Upper lobe of left lung (tissue), 6 donors: Measurements from ENCODE around the gene GPATCH1. TPM values are rescaled to one million over a fixed set of nuclear protein-coding genes. Genes with fewer than 3 reads are reported as not detected.
A peak's percentile ranks its signal among the peaks of the same experiment; 100 is the strongest.

ENCODE experiments used
- ATAC-seq, 2 donors: fragments of 200-7000 bp; cut with Tn5 transposase; one replicate each; pipeline ENCODE4 v1.9.1; 2022; ENCODE audit warnings: mild to moderate bottlenecking in 2 of 2, moderate library complexity in 2 of 2; ENCODE audit not compliant: low FRiP score in 2 of 2
- DNase-seq, 2 donors: peaks; one replicate each; pipeline ENCODE4 v3.0.0-alpha.2; 2019 to 2020
- H3K27ac ChIP-seq, 4 donors: fragments of 200-600 bp; sonication (generic); one replicate each; pipeline ENCODE4 v1.5.1; 2016 to 2019
- H3K27me3 ChIP-seq, 4 donors: fragments of 200-600 bp; sonication (generic); one replicate each; pipeline ENCODE4 v1.5.1; 2017 to 2019
- H3K36me3 ChIP-seq, 4 donors: fragments of 200-600 bp; sonication (generic); one replicate each; pipeline ENCODE4 v1.5.1; 2016 to 2019
- H3K4me1 ChIP-seq, 4 donors: fragments of 200-600 bp; sonication (generic); one replicate each; pipeline ENCODE4 v1.5.1; 2018 to 2019
- H3K4me3 ChIP-seq, 4 donors: fragments of 200-600 bp; sonication (generic); one replicate each; pipeline ENCODE4 v1.5.1; 2017 to 2019; ENCODE audit warnings: mild to moderate bottlenecking in 2 of 4, moderate library complexity in 1 of 4
- H3K9me3 ChIP-seq, 4 donors: fragments of 200-600 bp; sonication (generic); one replicate each; pipeline ENCODE4 v1.5.1; 2018 to 2019
- EP300 ChIP-seq, 4 donors: sonication (generic); formaldehyde crosslinking; IDR thresholded peaks; one replicate each; pipeline ENCODE4 v1.5.1; 2017; ENCODE audit warnings: antibody characterized with exemption in 4 of 4, control low read depth in 2 of 4
- POLR2A ChIP-seq, 4 donors: fragments of 450-650 bp; IDR thresholded peaks; one replicate each; pipeline ENCODE4 v1.5.1; 2016 to 2017; ENCODE audit warnings: antibody characterized with exemption in 4 of 4, mild to moderate bottlenecking in 2 of 4
- POLR2AphosphoS5 ChIP-seq, 2 donors: sonication (generic); formaldehyde crosslinking; IDR thresholded peaks; one replicate each; pipeline ENCODE4 v1.5.1; 2017; ENCODE audit warnings: antibody characterized with exemption in 2 of 2
- WGBS, 2 donors: methylation state at CpG; one replicate each; pipeline ENCODE4 v1.1.5; 2017 to 2018; 5-methylcytosine and 5-hydroxymethylcytosine counted together
- total RNA-seq, 6 donors: library from RNA; depleted of rRNA in 4 of 6; stranded (reverse); fragments of >200 nt in 4 of 6; gene quantifications; one replicate each; pipeline versions ENCODE4 v1.1.0 to v1.2.1, GENCODE V29; 2016 to 2021
- TF ChIP-seq, protein P1 (sequence below), 6 experiments: fragments of 450-650 bp in 4 of 6; fragments of 200-600 bp in 2 of 6; sonication (generic) in 2 of 6; IDR thresholded peaks; one replicate each; pipeline ENCODE4 v1.5.1; 2016 to 2019; ENCODE audit warnings: antibody characterized with exemption in 6 of 6
- donor health status: DM: no; HTN: no; CAD: no; lungs with moderate emphysema.
- donor health status: DM: no; HTN: yes; CAD: no; lungs with severe emphysema.

Gene GPATCH1
- total RNA-seq, 6 donors from 2014 or later = 4.7 to 11.5 (median 6.8) TPM

- no peaks in the 10 kb centered on the region for H3K36me3 ChIP-seq
- peak overlapping the region in 3 of 4 donors; percentile 43 to 69 (median 55) for H3K27ac ChIP-seq
- DNase-seq (peak in 1 of 2 donors; percentile 77), ATAC-seq (no peak)
- 5 to 9% methylated on average over 9 to 13 of the region's 56 CpGs for WGBS, 2 donors
- TF ChIP-seq POLR2A (IDR thresholded peaks at IDR 0.05) (no peak), POLR2AphosphoS5 (IDR thresholded peaks at IDR 0.05) (no peak), EP300 (IDR thresholded peaks at IDR 0.05) (no peak)
- TF ChIP-seq, protein P1, sequence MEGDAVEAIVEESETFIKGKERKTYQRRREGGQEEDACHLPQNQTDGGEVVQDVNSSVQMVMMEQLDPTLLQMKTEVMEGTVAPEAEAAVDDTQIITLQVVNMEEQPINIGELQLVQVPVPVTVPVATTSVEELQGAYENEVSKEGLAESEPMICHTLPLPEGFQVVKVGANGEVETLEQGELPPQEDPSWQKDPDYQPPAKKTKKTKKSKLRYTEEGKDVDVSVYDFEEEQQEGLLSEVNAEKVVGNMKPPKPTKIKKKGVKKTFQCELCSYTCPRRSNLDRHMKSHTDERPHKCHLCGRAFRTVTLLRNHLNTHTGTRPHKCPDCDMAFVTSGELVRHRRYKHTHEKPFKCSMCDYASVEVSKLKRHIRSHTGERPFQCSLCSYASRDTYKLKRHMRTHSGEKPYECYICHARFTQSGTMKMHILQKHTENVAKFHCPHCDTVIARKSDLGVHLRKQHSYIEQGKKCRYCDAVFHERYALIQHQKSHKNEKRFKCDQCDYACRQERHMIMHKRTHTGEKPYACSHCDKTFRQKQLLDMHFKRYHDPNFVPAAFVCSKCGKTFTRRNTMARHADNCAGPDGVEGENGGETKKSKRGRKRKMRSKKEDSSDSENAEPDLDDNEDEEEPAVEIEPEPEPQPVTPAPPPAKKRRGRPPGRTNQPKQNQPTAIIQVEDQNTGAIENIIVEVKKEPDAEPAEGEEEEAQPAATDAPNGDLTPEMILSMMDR (IDR thresholded peaks at IDR 0.05) = no peak
- no peaks in the 10 kb centered on the region for H3K9me3 ChIP-seq
- H3K4me1 ChIP-seq = peaks cover 9 to 27% (median 16%) of the 10 kb centered on the region in 4 donors
- H3K4me3 ChIP-seq = peak overlapping the region; percentile 56 to 83 (median 80)
- H3K27me3 ChIP-seq = peaks cover 0 to 24% (median 8%) of the 10 kb centered on the region in 4 donors
Measured at GRCh38 chr19:33063753-33064457, 17.1 kb upstream of the GPATCH1 start.

GRCh38 chr19:33064458-33064791, 16.6 kb upstream of the GPATCH1 start:
- Histone ChIP-seq H3K27ac (peak overlapping the region in 3 of 4 donors; percentile 43 to 69 (median 55)), H3K36me3 (no peaks in the 10 kb centered on the region), H3K4me1 (peaks cover 9 to 27% (median 16%) of the 10 kb centered on the region in 4 donors), H3K9me3 (no peaks in the 10 kb centered on the region), H3K4me3 (peak overlapping the region; percentile 56 to 83 (median 80)), H3K27me3 (peaks cover 0 to 24% (median 8%) of the 10 kb centered on the region in 4 donors)
- WGBS, 2 donors = 0% methylated on average over 8 of the region's 35 CpGs; no CpG with 5 or more reads in 1 of the 2 donors
- TF ChIP-seq POLR2A (IDR thresholded peaks at IDR 0.05) (no peak), EP300 (IDR thresholded peaks at IDR 0.05) (no peak)
- ATAC-seq = peak; percentile 62 to 71
- DNase-seq = peak; percentile 54 to 90

DNA sequence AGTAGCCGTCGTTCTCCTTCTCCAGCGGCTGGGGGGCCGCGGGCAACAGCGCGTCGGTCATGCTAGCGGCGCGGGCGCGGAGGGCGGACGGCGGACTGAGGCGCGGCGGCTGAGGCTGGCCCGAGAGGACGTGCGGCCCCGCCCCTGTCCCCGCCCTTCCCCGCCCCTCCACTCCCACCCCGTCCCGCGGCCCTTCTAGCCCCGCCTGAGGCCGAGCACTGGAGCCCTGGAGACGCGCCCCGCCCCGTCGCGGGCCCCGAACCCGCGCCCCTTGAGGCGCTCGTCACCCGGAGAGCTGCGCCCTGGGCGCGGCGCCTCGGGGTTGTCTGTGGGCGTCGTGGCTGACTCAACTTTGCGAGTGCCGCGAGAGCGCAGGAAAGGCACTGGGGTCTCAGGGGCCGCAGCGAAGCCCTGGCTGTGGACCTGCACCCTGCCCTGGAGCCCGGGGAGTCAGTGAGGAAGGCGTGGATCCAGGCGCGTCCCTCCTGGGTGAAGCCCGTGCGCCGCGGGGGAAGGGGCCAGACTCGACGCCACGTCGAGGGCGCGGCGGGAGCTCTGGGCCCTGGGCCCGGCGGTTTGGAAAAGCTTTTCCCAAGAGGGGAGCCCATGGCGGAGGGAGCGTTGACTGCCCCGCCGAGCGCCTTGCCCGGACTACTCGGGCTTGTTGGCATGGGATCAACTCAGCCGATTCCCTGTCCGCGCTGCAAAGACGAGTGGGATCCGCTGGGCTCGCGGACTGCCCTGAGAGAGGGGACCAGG, 16.0 kb upstream of the GPATCH1 start, which contains the start of gene RHPN2:
RHPN2 (minus strand) TSS at position 97 of the 759 bp plus-strand sequence; CDS start at position 61, 36 bp downstream.
- ATAC-seq = peak; percentile 75 to 94
- Histone ChIP-seq H3K27ac (peak within 1 kb of the TSS in 3 of 4 donors; percentile 43 to 69 (median 55)), H3K27me3 (peaks cover 0 to 24% (median 8%) of the 10 kb centered on the region in 4 donors), H3K36me3 (no peaks in the 10 kb centered on the region), H3K4me1 (peaks cover 9 to 27% (median 16%) of the 10 kb centered on the region in 4 donors), H3K4me3 (peak within 1 kb of the TSS; percentile 56 to 83 (median 80)), H3K9me3 (no peaks in the 10 kb centered on the region)
- TF ChIP-seq EP300 (IDR thresholded peaks at IDR 0.05) = no peak
- TF ChIP-seq POLR2AphosphoS5 (IDR thresholded peaks at IDR 0.05) = peak in 1 of 2 donors; percentile 37
- peak; percentile 66 to 93 for DNase-seq
- 8 to 21% methylated on average over 16 to 63 of the region's 86 CpGs for WGBS, 2 donors

- Histone ChIP-seq H3K36me3 (no peaks in the 10 kb centered on the region), H3K27me3 (peaks cover 0 to 24% (median 8%) of the 10 kb centered on the region in 4 donors), H3K9me3 (no peaks in the 10 kb centered on the region), H3K27ac (no peak overlapping the region), H3K4me3 (no peak overlapping the region), H3K4me1 (peaks cover 9 to 27% (median 16%) of the 10 kb centered on the region in 4 donors)
- DNase-seq (peak in 1 of 2 donors; percentile 65), ATAC-seq (no peak)
- 84 to 89% methylated on average over 17 to 18 of the region's 18 CpGs for WGBS, 2 donors
- TF ChIP-seq EP300 (IDR thresholded peaks at IDR 0.05) (no peak), POLR2A (IDR thresholded peaks at IDR 0.05) (no peak)
Measured at GRCh38 chr19:33066543-33066942, 14.4 kb upstream of the GPATCH1 start.

DNA sequence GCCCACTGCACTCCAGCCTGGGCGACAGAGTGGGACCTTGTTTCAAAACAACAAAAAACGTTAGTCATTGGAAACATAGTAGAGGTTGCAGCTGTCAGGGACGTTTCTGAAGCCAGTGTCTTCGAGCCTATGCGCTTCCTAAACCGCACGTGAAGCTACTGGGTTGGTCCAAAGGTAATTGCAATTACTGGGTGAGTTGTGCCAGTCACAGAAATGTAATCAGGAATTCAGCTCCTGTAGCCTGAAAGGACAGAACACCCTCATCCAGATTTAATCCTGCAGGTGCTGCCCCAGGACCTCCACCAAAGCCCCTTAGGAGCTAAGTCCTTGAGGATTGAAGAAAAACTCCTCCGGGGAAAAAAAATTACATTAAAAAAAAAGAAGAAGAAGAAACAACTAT, 13.9 kb upstream of the GPATCH1 start:
- DNase-seq (no peak), ATAC-seq (no peak)
- Histone ChIP-seq H3K36me3 (no peaks in the 10 kb centered on the region), H3K9me3 (no peaks in the 10 kb centered on the region), H3K27me3 (peaks cover 0 to 24% (median 8%) of the 10 kb centered on the region in 4 donors), H3K4me3 (no peak overlapping the region), H3K4me1 (peaks cover 9 to 27% (median 16%) of the 10 kb centered on the region in 4 donors), H3K27ac (no peak overlapping the region)
- TF ChIP-seq, protein P1 (IDR thresholded peaks at IDR 0.05) = no peak
- TF ChIP-seq EP300 (IDR thresholded peaks at IDR 0.05) = no peak
- TF ChIP-seq POLR2AphosphoS5 (IDR thresholded peaks at IDR 0.05) = no peak
- no peak for TF ChIP-seq POLR2A (IDR thresholded peaks at IDR 0.05)
- WGBS, 2 donors = 71 to 81% methylated on average over 7 to 8 of the region's 8 CpGs

DNA sequence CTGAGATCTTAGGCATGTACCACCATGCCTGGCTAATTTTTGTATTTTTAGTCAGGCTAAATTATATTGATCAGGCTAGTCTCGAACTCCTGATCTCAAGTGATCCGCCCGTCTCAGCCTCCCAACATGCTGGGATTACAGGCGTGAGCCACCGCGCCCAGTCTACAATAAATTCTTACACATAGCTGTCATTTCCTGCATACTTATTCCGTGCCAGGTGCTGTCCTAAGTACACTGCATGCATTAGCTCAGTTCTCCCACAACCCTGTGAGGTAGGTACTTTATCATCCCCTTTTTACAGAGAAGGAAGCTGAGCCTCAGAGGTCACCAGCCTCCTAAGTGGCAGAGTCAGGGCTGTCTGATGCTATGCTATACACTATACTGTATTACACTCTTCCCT, 9.1 kb upstream of the GPATCH1 start:
- no peaks in the 10 kb centered on the region for H3K27me3 ChIP-seq
- TF ChIP-seq, protein P1 (IDR thresholded peaks at IDR 0.05) = no peak
- TF ChIP-seq POLR2A (IDR thresholded peaks at IDR 0.05) (no peak), EP300 (IDR thresholded peaks at IDR 0.05) (no peak), POLR2AphosphoS5 (IDR thresholded peaks at IDR 0.05) (no peak)
- no peaks in the 10 kb centered on the region for H3K36me3 ChIP-seq
- no peak overlapping the region for H3K27ac ChIP-seq
- no peaks in the 10 kb centered on the region for H3K4me1 ChIP-seq
- no peaks in the 10 kb centered on the region for H3K9me3 ChIP-seq
- DNase-seq (no peak), ATAC-seq (peak in 1 of 2 donors; percentile 34)
- no peak overlapping the region for H3K4me3 ChIP-seq
- 81 to 82% methylated on average over 7 of the region's 7 CpGs for WGBS, 2 donors
